H1 (cell line): Measurements from ENCODE around the gene OXER1. TPM values are rescaled to one million over a fixed set of nuclear protein-coding genes. Genes with fewer than 3 reads are reported as not detected.

Source experiments
- CTCF ChIA-PET: fragments of 300-600 bp; sonication (Branson Sonifier 250); formaldehyde crosslinking; loops from one replicate; lab custom pipeline; 2021; ENCODE audit not compliant: partially characterized antibody; lab: Charles Lee
- POLR2A ChIA-PET: fragments of 300-600 bp; sonication (Branson Sonifier 250); formaldehyde crosslinking; loops from one replicate; lab custom pipeline; 2021; ENCODE audit warnings: inconsistent platforms; ENCODE audit not compliant: partially characterized antibody; lab: Charles Lee
- DNase-seq, 2 experiments: peaks; one replicate each; pipeline versions ENCODE4 v3.0.0 to v3.0.0-alpha.2; 2010 to 2022; ENCODE audit warnings: low spot score in 2 of 2, low read depth in 1 of 2, mixed read lengths in 1 of 2
- FAIRE-seq: peaks from 2 replicates; lab custom pipeline; 2011; peaks lifted over from hg19 to GRCh38; lab: Jason Lieb, UNC
- H2AFZ ChIP-seq: 2 replicates; pipeline ENCODE4 v1.8.1; 2012; ENCODE audit warnings: low read length, inconsistent platforms
- H2AK5ac ChIP-seq: 2 replicates; pipeline ENCODE4 v1.6.1; 2013; ENCODE audit warnings: low read depth, low read length
- H2BK120ac ChIP-seq: replicated peaks from 2 replicates; pipeline ENCODE3; 2013; ENCODE audit warnings: low read depth, low read length, inconsistent platforms
- H2BK12ac ChIP-seq: 2 replicates; pipeline ENCODE4 v1.6.1; 2013; ENCODE audit warnings: low read depth, low read length
- H2BK15ac ChIP-seq: 2 replicates; pipeline ENCODE4 v1.6.1; 2013; ENCODE audit warnings: low read length
- H2BK20ac ChIP-seq: 2 replicates; pipeline ENCODE4 v1.6.1; 2013; ENCODE audit warnings: low read length
- H2BK5ac ChIP-seq: 2 replicates; pipeline ENCODE4 v1.6.1; 2013; ENCODE audit warnings: low read depth, low read length
- H3K14ac ChIP-seq: 2 replicates; pipeline ENCODE4 v1.6.1; 2013; ENCODE audit warnings: inconsistent platforms; ENCODE audit not compliant: insufficient read length
- H3K18ac ChIP-seq: 2 replicates; pipeline ENCODE4 v1.6.1; 2013; ENCODE audit warnings: low read length; ENCODE audit errors: extremely low read depth
- H3K23ac ChIP-seq: 2 replicates; pipeline ENCODE4 v1.6.1; 2013; ENCODE audit warnings: inconsistent platforms; ENCODE audit not compliant: insufficient read length
- H3K23me2 ChIP-seq: 2 replicates; pipeline ENCODE4 v1.6.1; 2013; ENCODE audit warnings: low read depth, low read length
- H3K27ac ChIP-seq: 2 replicates; pipeline ENCODE4 v1.6.1; 2011; ENCODE audit warnings: low read depth, low read length, inconsistent platforms
- H3K27me3 ChIP-seq, 4 experiments: replicated peaks in 1 of 4; 1 replicate in 1 of 4; 2 replicates in 3 of 4; pipeline versions ENCODE4 v1.6.1 to v1.8.1; 2011 to 2013; ENCODE audit warnings: low read length in 3 of 4, mild to moderate bottlenecking in 3 of 4, inconsistent platforms in 2 of 4, mixed read lengths in 2 of 4, moderate library complexity in 1 of 4; ENCODE audit not compliant: control insufficient read depth in 3 of 4, insufficient read depth in 3 of 4; ENCODE audit errors: extremely low read depth in 1 of 4
- H3K36me3 ChIP-seq, 4 experiments: 2 replicates each; pipeline versions ENCODE4 v1.6.1 to v1.8.1; 2011 to 2013; ENCODE audit warnings: mild to moderate bottlenecking in 4 of 4, low read length in 3 of 4, moderate library complexity in 2 of 4, control low read depth in 1 of 4, inconsistent platforms in 1 of 4; ENCODE audit not compliant: insufficient read depth in 4 of 4, control insufficient read depth in 2 of 4
- H3K4ac ChIP-seq: replicated peaks from 2 replicates; pipeline ENCODE3; 2013; ENCODE audit warnings: low read length, low read depth, mixed read lengths, inconsistent platforms; ENCODE audit not compliant: insufficient read length
- H3K4me1 ChIP-seq, 4 experiments: replicated peaks in 1 of 4; 1 replicate in 1 of 4; 2 replicates in 3 of 4; pipeline versions ENCODE4 v1.6.1 to v1.8.1; 2011 to 2013; ENCODE audit warnings: low read length in 3 of 4, inconsistent platforms in 2 of 4, mixed read lengths in 1 of 4; ENCODE audit not compliant: insufficient read depth in 4 of 4, control insufficient read depth in 3 of 4
- H3K4me2 ChIP-seq, 2 experiments: 2 replicates each; pipeline versions ENCODE4 v1.6.1 to v1.8.1; 2011 to 2013; ENCODE audit warnings: low read depth in 2 of 2, low read length in 2 of 2, control low read depth in 1 of 2, inconsistent platforms in 1 of 2, mild to moderate bottlenecking in 1 of 2; ENCODE audit not compliant: insufficient read depth in 1 of 2
- H3K4me3 ChIP-seq, 4 experiments: fragments of 200-600, 300-600 bp in 1 of 4; sonication (generic), shearing (Covaris generic), sonication (Bioruptor Twin) in 1 of 4; 2 replicates each; pipeline versions ENCODE4 v1.5.1 to v1.8.1; 2011 to 2016; ENCODE audit warnings: low read length in 4 of 4, low read depth in 3 of 4, control low read depth in 2 of 4, inconsistent platforms in 2 of 4, mild to moderate bottlenecking in 2 of 4, mixed read lengths in 1 of 4, moderate library complexity in 1 of 4; ENCODE audit not compliant: insufficient read depth in 2 of 4; ENCODE audit errors: extremely low read depth in 1 of 4
- H3K56ac ChIP-seq: replicated peaks from 2 replicates; pipeline ENCODE3; 2013; ENCODE audit warnings: low read depth, mild to moderate bottlenecking, mixed read lengths, low read length, inconsistent platforms; ENCODE audit not compliant: insufficient read length
- H3K79me1 ChIP-seq: 2 replicates; pipeline ENCODE4 v1.6.1; 2013; ENCODE audit warnings: low read depth, low read length, control low read depth
- H3K79me2 ChIP-seq, 2 experiments: 2 replicates each; pipeline versions ENCODE4 v1.6.1 to v1.8.1; 2012 to 2013; ENCODE audit warnings: low read length in 2 of 2, mild to moderate bottlenecking in 2 of 2, inconsistent platforms in 1 of 2; ENCODE audit not compliant: insufficient read depth in 2 of 2, control insufficient read depth in 1 of 2
- H3K9ac ChIP-seq, 4 experiments: replicated peaks in 1 of 4; 1 replicate in 1 of 4; 2 replicates in 3 of 4; pipeline versions ENCODE4 v1.6.1 to v1.8.1; 2011 to 2013; ENCODE audit warnings: low read depth in 3 of 4, low read length in 3 of 4, control low read depth in 2 of 4, mild to moderate bottlenecking in 2 of 4, moderate library complexity in 2 of 4, inconsistent platforms in 1 of 4; ENCODE audit errors: extremely low read depth in 1 of 4
- H3K9me3 ChIP-seq, 2 experiments: 2 replicates each; pipeline versions ENCODE4 v1.6.1 to v1.8.1; 2012 to 2013; ENCODE audit warnings: mild to moderate bottlenecking in 2 of 2, moderate library complexity in 2 of 2, control low read depth in 1 of 2, inconsistent platforms in 1 of 2, low read depth in 1 of 2, low read length in 1 of 2, mixed read lengths in 1 of 2; ENCODE audit not compliant: insufficient read depth in 2 of 2
- H4K20me1 ChIP-seq, 2 experiments: replicated peaks in 1 of 2; 2 replicates each; pipeline versions ENCODE3 to v1.8.1; 2011 to 2013; ENCODE audit warnings: inconsistent platforms in 2 of 2, low read length in 2 of 2, mild to moderate bottlenecking in 1 of 2; ENCODE audit not compliant: insufficient read depth in 2 of 2, control insufficient read depth in 1 of 2
- H4K5ac ChIP-seq: 2 replicates; pipeline ENCODE4 v1.6.1; 2013; ENCODE audit warnings: low read length, low read depth, mixed read lengths, inconsistent platforms; ENCODE audit not compliant: insufficient read length
- H4K8ac ChIP-seq: 2 replicates; pipeline ENCODE4 v1.8.0; 2013; ENCODE audit warnings: mild to moderate bottlenecking, moderate library complexity, low read length, inconsistent platforms; ENCODE audit not compliant: insufficient read depth; ENCODE audit errors: extremely low read depth
- H4K91ac ChIP-seq: replicated peaks from 2 replicates; pipeline ENCODE3; 2013; ENCODE audit warnings: low read length, mixed read lengths, inconsistent platforms; ENCODE audit not compliant: insufficient read length
- ATF3 ChIP-seq: IDR thresholded peaks from 2 replicates; pipeline ENCODE4 v1.6.1; 2011; ENCODE audit warnings: low read depth, mild to moderate bottlenecking, low read length; ENCODE audit not compliant: insufficient read depth
- BCL11A ChIP-seq, 2 experiments: IDR thresholded peaks; one replicate each; pipeline ENCODE4 v1.6.1; 2011; ENCODE audit warnings: low read depth in 2 of 2, low read length in 2 of 2, mild to moderate bottlenecking in 2 of 2
- BRCA1 ChIP-seq: IDR thresholded peaks from 2 replicates; pipeline ENCODE4 v1.6.1; 2012; ENCODE audit warnings: low read depth, low read length, improper control_type of control experiment
- E2F6 ChIP-seq: IDR thresholded peaks from 2 replicates; pipeline ENCODE4 v1.6.1; 2012; ENCODE audit warnings: inconsistent platforms
- JUN ChIP-seq: IDR thresholded peaks from 2 replicates; pipeline ENCODE4 v1.6.1; 2011; ENCODE audit warnings: low read depth, mild to moderate bottlenecking, improper control_type of control experiment, low read length
- NANOG ChIP-seq: IDR thresholded peaks from 2 replicates; pipeline ENCODE4 v1.6.1; 2011; ENCODE audit warnings: low read length, low read depth, mild to moderate bottlenecking, inconsistent platforms; ENCODE audit not compliant: insufficient read depth, poor library complexity, severe bottlenecking
- RNF2 ChIP-seq: fragments of 200-900, 300-1000 bp; sonication (generic); IDR thresholded peaks from 2 replicates; pipeline ENCODE4 v1.7.1; 2016; ENCODE audit warnings: borderline replicate concordance, low read depth, mild to moderate bottlenecking, antibody characterized with exemption, low read length; ENCODE audit not compliant: poor library complexity, severe bottlenecking; ENCODE audit errors: missing control alignments
- RXRA ChIP-seq: IDR thresholded peaks from 2 replicates; pipeline ENCODE4 v1.6.1; 2011; ENCODE audit warnings: low read depth, mild to moderate bottlenecking, low read length, moderate library complexity; ENCODE audit not compliant: insufficient read depth
- SP2 ChIP-seq: IDR thresholded peaks from 2 replicates; pipeline ENCODE4 v1.6.1; 2012; ENCODE audit warnings: mild to moderate bottlenecking, low read length, inconsistent platforms
- TBP ChIP-seq: IDR thresholded peaks from 2 replicates; pipeline ENCODE4 v1.6.1; 2011; ENCODE audit warnings: low read depth, low read length, improper control_type of control experiment
- WGBS, 2 experiments: shearing (Covaris generic) in 1 of 2; methylation state at CpG; one replicate each; pipeline versions ENCODE4 v1.1.6 to v1.1.7; 2013 to 2015; ENCODE audit warnings: low lambda C conversion rate in 2 of 2, mixed read lengths in 2 of 2, inconsistent platforms in 1 of 2, low coverage in 1 of 2, missing lambda C conversion rate in 1 of 2; ENCODE audit not compliant: insufficient replicate concordance in 2 of 2, insufficient coverage in 1 of 2, insufficient read length in 1 of 2; ENCODE audit errors: extremely low coverage in 1 of 2, missing lambda C conversion rate in 1 of 2; 5-methylcytosine and 5-hydroxymethylcytosine counted together
- polyA plus RNA-seq, 7 experiments: library from polyadenylated mRNA; depleted of rRNA in 3 of 7; stranded (reverse) in 5 of 7; unstranded in 2 of 7; fragments of >200 nt in 5 of 7; fragments of 200-250 nt in 2 of 7; gene quantifications; 1 replicate in 5 of 7; 2 replicates in 1 of 7; 4 replicates in 1 of 7; pipeline versions ENCODE4 v1.2.1 to v1.2.3, GENCODE V29; 2011 to 2013; ENCODE audit warnings: missing spikeins in 2 of 7, mixed read lengths in 2 of 7
- total RNA-seq: library from RNA; stranded (reverse); fragmentation: NEBNext Ultra II Directional; extraction: Animal tissue kit (Norgen Biotek cat#: 25700); gene quantifications from 2 replicates; pipeline ENCODE4 v1.2.1, GENCODE V29; 2021

OXER1 gene
- total and polyA plus RNA-seq, 2 of the 8 experiments (the other 6 are each of a cell fraction or from before 2014, with no cell fraction given): 1.2 to 2.9 TPM

GRCh38 chr2:42789751-42790150 lies 25.8 kb upstream of the OXER1 start:
- DNase-seq: no peak
- no peak for FAIRE-seq
- Histone ChIP-seq H2BK20ac (no peak overlapping the region), H3K27me3 (peaks cover 0 to 18% (median 14%) of the 10 kb centered on the region in 4 experiments; a peak in 6 of 7 replicates), H4K20me1 (no peaks in the 10 kb centered on the region), H2BK120ac (no peak overlapping the region), H2AK5ac (no peak overlapping the region), H3K23me2 (peaks cover 9% of the 10 kb centered on the region; the same call in 1 of the 2 replicates), H3K9me3 (no peaks in the 10 kb centered on the region), H3K27ac (no peak overlapping the region), H3K4ac (no peak overlapping the region), H3K23ac (no peak overlapping the region), H3K18ac (no peak overlapping the region), H3K36me3 (no peaks in the 10 kb centered on the region), H3K4me2 (no peak overlapping the region), H2AFZ (no peak overlapping the region), H4K8ac (no peak overlapping the region; the same call in 1 of the 2 replicates), H3K4me1 (peaks cover 2 to 10% (median 5%) of the 10 kb centered on the region in 4 experiments; a peak in 6 of 7 replicates), H3K4me3 (no peak overlapping the region), H3K9ac (no peak overlapping the region; a peak in 1 of 7 replicates), H3K14ac (no peak overlapping the region), H4K5ac (no peak overlapping the region), H2BK15ac (no peak overlapping the region), H3K56ac (no peak overlapping the region), H4K91ac (no peak overlapping the region), H3K79me2 (no peaks in the 10 kb centered on the region), H2BK5ac (no peak overlapping the region), H2BK12ac (no peak overlapping the region), H3K79me1 (no peaks in the 10 kb centered on the region)
- ChIA-PET CTCF (interaction anchor here (1.1 to 2.3 kb wide), 2 partner anchors 11 to 19 kb away, joined by 3 to 7 read pairs; no protein-coding TSS in a partner anchor), POLR2A (interaction anchor here (0.5 to 5.9 kb wide), 3 partner anchors 15 to 217 kb away, joined by 3 to 61 read pairs (median 3); no protein-coding TSS in a partner anchor)
- 92% methylated on average over 2 of the region's 2 CpGs; no CpG with 5 or more reads in 1 of the 2 experiments for WGBS, 2 experiments
- TF ChIP-seq BCL11A (IDR thresholded peaks at IDR 0.05; ENCODE audit: low read depth in 2 of 2, low read length in 2 of 2) (no peak), ATF3 (no peak), TBP (no peak), SP2 (no peak), BRCA1 (no peak), RXRA (no peak), E2F6 (no peak), RNF2 (no peak), JUN (no peak), NANOG (no peak)
